BJ (cell line): ENCODE measurements around the gene CENPF. TPM values are rescaled to one million over a fixed set of nuclear protein-coding genes. Genes with fewer than 3 reads are reported as not detected.

ENCODE experiments used
- CTCF ChIA-PET: fragments of 350-600 bp; formaldehyde crosslinking; extraction: SDS; loops from one replicate; lab custom pipeline; 2021; ENCODE audit warnings: antibody characterized with exemption, inconsistent platforms; lab: Yijun Ruan, JAX
- POLR2A ChIA-PET: fragments of 300-600 bp; sonication (Branson Sonifier 250); formaldehyde crosslinking; extraction: SDS; loops from one replicate; lab custom pipeline; 2021; ENCODE audit warnings: antibody characterized with exemption; lab: Charles Lee
- DNase-seq: peaks from one replicate; pipeline ENCODE4 v3.0.0-alpha.2; 2011; ENCODE audit warnings: low read depth
- H3K27me3 ChIP-seq: 2 replicates; pipeline ENCODE4 v1.6.0; 2011; ENCODE audit warnings: low read length; ENCODE audit not compliant: control insufficient read depth, insufficient read depth
- H3K36me3 ChIP-seq: 2 replicates; pipeline ENCODE4 v1.5.1; 2011; ENCODE audit warnings: low read length; ENCODE audit not compliant: control insufficient read depth, insufficient read depth
- H3K4me3 ChIP-seq: 2 replicates; pipeline ENCODE4 v1.5.1; 2011; ENCODE audit warnings: low read depth, mild to moderate bottlenecking, control low read depth, low read length
- CTCF ChIP-seq: IDR thresholded peaks from 2 replicates; pipeline ENCODE4 v1.5.1; 2011; ENCODE audit warnings: low read depth, mild to moderate bottlenecking, control low read depth, inconsistent platforms, low read length, moderate library complexity; ENCODE audit not compliant: insufficient read depth
- polyA plus RNA-seq: library from polyadenylated mRNA; depleted of rRNA; stranded (reverse); fragments of >200 nt; gene quantifications from 2 replicates; pipeline ENCODE4 v1.2.3, GENCODE V29; 2011

Gene CENPF
- polyA plus RNA-seq, 1 experiment = 10.9 TPM

DNA sequence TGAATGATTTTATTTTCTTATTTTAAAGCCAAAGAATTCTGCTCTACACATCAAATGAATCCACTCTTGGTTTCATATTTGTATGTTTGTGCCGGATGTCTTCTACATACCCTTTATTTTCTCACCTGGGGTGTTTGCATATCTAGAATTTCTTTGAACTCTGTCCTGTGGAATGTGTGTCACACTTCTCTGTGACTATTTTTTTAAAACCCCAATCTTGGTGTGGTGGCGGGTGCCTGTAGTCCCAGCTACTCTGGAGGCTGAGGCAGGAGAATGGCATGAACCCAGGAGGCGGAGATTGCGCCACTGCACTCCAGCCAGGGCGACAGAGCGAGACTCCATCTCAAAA lies 35.4 kb downstream of the CENPF start:
- POLR2A ChIA-PET = interaction anchor here (0.6 kb wide), 1 partner anchor 424 kb away, joined by 3 read pairs; no protein-coding TSS in a partner anchor

DNA sequence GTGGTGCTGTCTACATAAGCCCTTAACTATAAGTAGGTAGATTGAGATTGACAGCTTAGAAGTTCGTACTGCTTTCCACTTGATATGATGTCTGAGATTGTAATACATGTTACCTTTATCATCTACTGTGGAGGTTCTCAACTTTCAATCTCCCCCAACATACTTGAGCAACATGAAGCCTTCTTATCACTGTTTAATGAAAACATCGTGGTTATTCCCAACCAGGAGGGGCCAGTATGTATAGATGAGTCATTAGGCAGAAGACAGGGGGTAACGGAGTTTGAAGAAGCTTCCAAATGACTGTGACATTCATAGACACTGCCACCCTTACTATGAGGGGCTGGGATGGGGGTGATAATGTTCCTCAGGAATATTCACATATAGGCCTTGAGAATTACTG lies 36.0 kb downstream of the CENPF start:
- POLR2A ChIA-PET = interaction anchor here (0.6 kb wide), 1 partner anchor 424 kb away, joined by 3 read pairs; no protein-coding TSS in a partner anchor

More for the DNA sequence above, 35.4 kb downstream of the CENPF start:
- TF ChIP-seq CTCF = no peak
- no peak overlapping the region for H3K4me3 ChIP-seq
- H3K27me3 ChIP-seq = no peaks in the 10 kb centered on the region
- no peak for DNase-seq
- H3K36me3 ChIP-seq = no peaks in the 10 kb centered on the region
- CTCF ChIA-PET = interaction anchor here (0.6 to 5.7 kb wide), 19 partner anchors 10 to 1502 kb away, joined by 3 to 44 read pairs (median 3); no protein-coding TSS in a partner anchor

GRCh38 chr1:214640431-214641213 lies 37.6 kb downstream of the CENPF start:
- no peaks in the 10 kb centered on the region for H3K36me3 ChIP-seq
- no peak for DNase-seq
- H3K4me3 ChIP-seq = no peak overlapping the region
- H3K27me3 ChIP-seq = no peaks in the 10 kb centered on the region
- POLR2A ChIA-PET = no interaction called here
- CTCF ChIA-PET = interaction anchor here (1.0 to 5.7 kb wide), 9 partner anchors 9 to 886 kb away, joined by 3 to 39 read pairs (median 4); no protein-coding TSS in a partner anchor
- TF ChIP-seq CTCF = no peak

More for the DNA sequence above, 36.0 kb downstream of the CENPF start:
- H3K27me3 ChIP-seq = no peaks in the 10 kb centered on the region
- no peaks in the 10 kb centered on the region for H3K36me3 ChIP-seq
- no peak for DNase-seq
- no peak for TF ChIP-seq CTCF
- CTCF ChIA-PET = interaction anchor here (0.7 to 5.7 kb wide), 11 partner anchors 9 to 952 kb away, joined by 3 to 44 read pairs (median 4); no protein-coding TSS in a partner anchor
- H3K4me3 ChIP-seq = no peak overlapping the region

DNA sequence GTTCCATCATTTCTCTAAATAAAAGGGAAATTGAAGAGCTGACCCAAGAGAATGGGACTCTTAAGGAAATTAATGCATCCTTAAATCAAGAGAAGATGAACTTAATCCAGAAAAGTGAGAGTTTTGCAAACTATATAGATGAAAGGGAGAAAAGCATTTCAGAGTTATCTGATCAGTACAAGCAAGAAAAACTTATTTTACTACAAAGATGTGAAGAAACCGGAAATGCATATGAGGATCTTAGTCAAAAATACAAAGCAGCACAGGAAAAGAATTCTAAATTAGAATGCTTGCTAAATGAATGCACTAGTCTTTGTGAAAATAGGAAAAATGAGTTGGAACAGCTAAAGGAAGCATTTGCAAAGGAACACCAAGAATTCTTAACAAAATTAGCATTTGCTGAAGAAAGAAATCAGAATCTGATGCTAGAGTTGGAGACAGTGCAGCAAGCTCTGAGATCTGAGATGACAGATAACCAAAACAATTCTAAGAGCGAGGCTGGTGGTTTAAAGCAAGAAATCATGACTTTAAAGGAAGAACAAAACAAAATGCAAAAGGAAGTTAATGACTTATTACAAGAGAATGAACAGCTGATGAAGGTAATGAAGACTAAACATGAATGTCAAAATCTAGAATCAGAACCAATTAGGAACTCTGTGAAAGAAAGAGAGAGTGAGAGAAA lies 38.4 kb downstream of the CENPF start:
- TF ChIP-seq CTCF = no peak
- DNase-seq = no peak
- POLR2A ChIA-PET = no interaction called here
- no peaks in the 10 kb centered on the region for H3K36me3 ChIP-seq
- H3K27me3 ChIP-seq = no peaks in the 10 kb centered on the region
- CTCF ChIA-PET = interaction anchor here (1.2 to 2.5 kb wide), 9 partner anchors 8 to 886 kb away, joined by 3 to 12 read pairs (median 4); no protein-coding TSS in a partner anchor
- no peak overlapping the region for H3K4me3 ChIP-seq

- POLR2A ChIA-PET = no interaction called here
- no peak for TF ChIP-seq CTCF
- no peak overlapping the region for H3K4me3 ChIP-seq
- no peaks in the 10 kb centered on the region for H3K27me3 ChIP-seq
- CTCF ChIA-PET = interaction anchor here (0.5 to 2.5 kb wide), 8 partner anchors 10 to 1259 kb away, joined by 3 to 12 read pairs (median 4); no protein-coding TSS in a partner anchor
- no peaks in the 10 kb centered on the region for H3K36me3 ChIP-seq
- no peak for DNase-seq
These were observed 40.0 kb downstream of the CENPF start for GRCh38 chr1:214643030-214643429.
